AG08396 (cell line): ENCODE data around the gene PXDC1.
"Not testable (repeated sequence)": the region's sequence is repeated elsewhere in the genome, so short reads cannot be mapped to it uniquely, and the experiment has no call there.

Experiments
- DNase-seq: peaks from one replicate; pipeline ENCODE4 v3.0.0; 2012; ENCODE audit warnings: low spot score, mixed read lengths

PXDC1 gene

GRCh38 chr6:3731700-3732099 lies 19.8 kb downstream of the PXDC1 start:
- no peak for DNase-seq

GRCh38 chr6:3729603-3730344 lies 21.7 kb downstream of the PXDC1 start:
- no peak for DNase-seq

GRCh38 chr6:3727593-3728108 lies 23.9 kb downstream of the PXDC1 start:
- DNase-seq, result no peak

- DNase-seq, result no peak
Observed at GRCh38 chr6:3727036-3727435, 24.5 kb downstream of the PXDC1 start.

GRCh38 chr6:3726421-3726820 lies 25.1 kb downstream of the PXDC1 start:
- no peak for DNase-seq

- no peak for DNase-seq
Observed at GRCh38 chr6:3725145-3726047, 26.1 kb downstream of the PXDC1 start.

- no peak for DNase-seq
Observed at GRCh38 chr6:3724451-3725144, 26.9 kb downstream of the PXDC1 start.

- DNase-seq, result no peak
Observed at GRCh38 chr6:3723966-3724365, 27.5 kb downstream of the PXDC1 start.

GRCh38 chr6:3723251-3723650 lies 28.3 kb downstream of the PXDC1 start:
- DNase-seq, result no peak

GRCh38 chr6:3722785-3723184 lies 28.7 kb downstream of the PXDC1 start:
- DNase-seq, result no peak

GRCh38 chr6:3721810-3722621 lies 29.5 kb downstream of the PXDC1 start:
- DNase-seq, result peak; percentile 74

GRCh38 chr6:3720770-3721169 lies 30.7 kb downstream of the PXDC1 start:
- not testable (repeated sequence) for DNase-seq

GRCh38 chr6:3719462-3720308 lies 31.8 kb downstream of the PXDC1 start:
- no peak for DNase-seq

GRCh38 chr6:3718407-3718806 lies 33.1 kb downstream of the PXDC1 start:
- DNase-seq, result no peak

- DNase-seq, result no peak
Observed at GRCh38 chr6:3715285-3715684, 36.2 kb downstream of the PXDC1 start.

- DNase-seq, result no peak
Observed at GRCh38 chr6:3714768-3715167, 36.7 kb downstream of the PXDC1 start.

GRCh38 chr6:3714111-3714510 lies 37.4 kb downstream of the PXDC1 start:
- DNase-seq, result no peak

- no peak for DNase-seq
Observed at GRCh38 chr6:3712827-3713665, 38.5 kb downstream of the PXDC1 start.

GRCh38 chr6:3711776-3712175 lies 39.7 kb downstream of the PXDC1 start:
- no peak for DNase-seq

- DNase-seq, result no peak
Observed at GRCh38 chr6:3710403-3710802, 41.1 kb downstream of the PXDC1 start.
